Measurements from ENCODE around the gene LRRC61. TPM values are rescaled to one million over a fixed set of nuclear protein-coding genes. Genes with fewer than 3 reads are reported as not detected.
A peak's percentile ranks its signal among the peaks of the same experiment; 100 is the strongest.

Gene LRRC61
- total and polyA plus RNA-seq, 2 of the 13 experiments (the other 11 are each of a cell fraction or from before 2014, with no cell fraction given) = 33.0 to 34.8 TPM

GRCh38 chr7:150368096-150368883 is 45.1 kb downstream of the LRRC61 start, which contains the start of gene REPIN1 (continued):
- TF ChIP-seq CTCF (CRISPR knock-in tag; IDR thresholded peaks at IDR 0.05) = peak; percentile 26; the same call in 1 of the 2 replicates
- TF ChIP-seq RXRA (CRISPR knock-in tag; IDR thresholded peaks at IDR 0.05) = peak; percentile 81
- peak; percentile 95 for TF ChIP-seq ZFX (CRISPR knock-in tag; IDR thresholded peaks at IDR 0.05; ENCODE audit: low read depth)
- TF ChIP-seq ERF (CRISPR knock-in tag; IDR thresholded peaks at IDR 0.05) = peak; percentile 54
- peak; percentile 79 for TF ChIP-seq ZNF205 (CRISPR knock-in tag; IDR thresholded peaks at IDR 0.05)
- peak; percentile 85 for TF ChIP-seq THAP11 (CRISPR knock-in tag; IDR thresholded peaks at IDR 0.05)
- 0 out of 2 replicates have a peak, but pooled peaks have one; percentile 38 for TF ChIP-seq MXD3 (CRISPR knock-in tag; IDR thresholded peaks at IDR 0.05)
- TF ChIP-seq POLR2A (IDR thresholded peaks at IDR 0.05; ENCODE audit: insufficient read depth in 1 of 2, low read depth in 2 of 2, low read length in 2 of 2) = peak; percentile 50 to 72; a peak in 3 of 4 replicates
- 0 out of 2 replicates have a peak, but pooled peaks have one; percentile 33 for TF ChIP-seq ZNF850 (CRISPR knock-in tag; conservative IDR thresholded peaks at IDR 0.05)
- peak; percentile 45; the same call in 1 of the 2 replicates for TF ChIP-seq ZNF589 (CRISPR knock-in tag; conservative IDR thresholded peaks at IDR 0.05)
- TF ChIP-seq HNRNPK (IDR thresholded peaks at IDR 0.05; ENCODE audit: low read depth, low read length, poor library complexity, severe bottlenecking) = peak; percentile 47
- TF ChIP-seq, protein P1, sequence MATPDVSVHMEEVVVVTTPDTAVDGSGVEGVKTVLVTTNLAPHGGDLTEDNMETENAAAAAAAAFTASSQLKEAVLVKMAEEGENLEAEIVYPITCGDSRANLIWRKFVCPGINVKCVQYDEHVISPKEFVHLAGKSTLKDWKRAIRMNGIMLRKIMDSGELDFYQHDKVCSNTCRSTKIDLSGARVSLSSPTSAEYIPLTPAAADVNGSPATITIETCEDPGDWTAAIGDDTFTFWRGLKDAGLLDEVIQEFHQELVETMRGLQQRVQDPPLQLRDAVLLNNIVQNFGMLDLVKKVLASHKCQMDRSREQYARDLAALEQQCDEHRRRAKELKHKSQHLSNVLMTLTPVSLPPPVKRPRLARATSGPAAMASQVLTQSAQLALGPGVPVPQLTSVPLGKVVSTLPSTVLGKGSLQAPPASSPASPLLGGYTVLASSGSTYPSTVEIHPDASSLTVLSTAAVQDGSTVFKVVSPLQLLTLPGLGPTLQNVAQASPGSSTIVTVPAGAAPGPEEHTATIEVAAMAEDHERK (CRISPR knock-in tag; IDR thresholded peaks at IDR 0.05; ENCODE audit: low read depth) = no peak
- TF ChIP-seq ZNF776 (CRISPR knock-in tag; IDR thresholded peaks at IDR 0.05) = peak; percentile 61; the same call in 1 of the 2 replicates
- peak; percentile 21; the same call in 1 of the 2 replicates for TF ChIP-seq NCOA2 (CRISPR knock-in tag; IDR thresholded peaks at IDR 0.05)
- 0 out of 2 replicates have a peak, but pooled peaks have one; percentile 80 for TF ChIP-seq ZNF34 (CRISPR knock-in tag; IDR thresholded peaks at IDR 0.05; ENCODE audit: borderline replicate concordance)
- TF ChIP-seq, protein P2, sequence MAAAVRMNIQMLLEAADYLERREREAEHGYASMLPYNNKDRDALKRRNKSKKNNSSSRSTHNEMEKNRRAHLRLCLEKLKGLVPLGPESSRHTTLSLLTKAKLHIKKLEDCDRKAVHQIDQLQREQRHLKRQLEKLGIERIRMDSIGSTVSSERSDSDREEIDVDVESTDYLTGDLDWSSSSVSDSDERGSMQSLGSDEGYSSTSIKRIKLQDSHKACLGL (CRISPR knock-in tag; IDR thresholded peaks at IDR 0.05) = peak; percentile 88; the same call in 1 of the 2 replicates
- no peak for TF ChIP-seq ZNF644 (CRISPR knock-in tag; IDR thresholded peaks at IDR 0.05; ENCODE audit: low read depth)
- peak; percentile 92; the same call in 1 of the 2 replicates for TF ChIP-seq ZNF33B (CRISPR knock-in tag; IDR thresholded peaks at IDR 0.05)
- no peak for TF ChIP-seq GRHL1 (CRISPR knock-in tag; conservative IDR thresholded peaks at IDR 0.05)
- peak; percentile 88; the same call in 1 of the 2 replicates for TF ChIP-seq ZNF790 (CRISPR knock-in tag; IDR thresholded peaks at IDR 0.05; ENCODE audit: borderline replicate concordance)

Measured in HepG2 (cell line).